Measurements from ENCODE around the gene PDE1C.

PDE1C gene

GRCh38 chr7:31873816-31874597 is 196.2 kb downstream of the PDE1C start:
- Histone ChIP-seq H3K36me3 (ENCODE audit: control insufficient read depth in 5 of 5, insufficient read depth in 5 of 5, low read length in 5 of 5) (no peaks in the 10 kb centered on the region), H3K9me3 (ENCODE audit: control insufficient read depth in 5 of 5, low read length in 5 of 5) (no peaks in the 10 kb centered on the region), H3K4me3 (ENCODE audit: low read depth in 1 of 5, low read length in 5 of 5) (no peak overlapping the region), H3K27ac (ENCODE audit: low read depth, low read length) (no peak overlapping the region), H3K9ac (ENCODE audit: low read length in 5 of 5) (no peak overlapping the region), H3K4me1 (ENCODE audit: control insufficient read depth in 5 of 5, insufficient read depth in 5 of 5, low read length in 5 of 5) (peaks cover 0 to 17% (median 0%) of the 10 kb centered on the region in 5 donors), H3K27me3 (ENCODE audit: control insufficient read depth in 5 of 5, insufficient read depth in 4 of 5, low read length in 5 of 5) (no peaks in the 10 kb centered on the region)

GRCh38 chr7:31872545-31873370 is 197.4 kb downstream of the PDE1C start:
- Histone ChIP-seq H3K4me1 (ENCODE audit: control insufficient read depth in 5 of 5, insufficient read depth in 5 of 5, low read length in 5 of 5) (peaks cover 0 to 17% (median 0%) of the 10 kb centered on the region in 5 donors), H3K36me3 (ENCODE audit: control insufficient read depth in 5 of 5, insufficient read depth in 5 of 5, low read length in 5 of 5) (no peaks in the 10 kb centered on the region), H3K4me3 (ENCODE audit: low read depth in 1 of 5, low read length in 5 of 5) (no peak overlapping the region), H3K9ac (ENCODE audit: low read length in 5 of 5) (no peak overlapping the region), H3K27me3 (ENCODE audit: control insufficient read depth in 5 of 5, insufficient read depth in 4 of 5, low read length in 5 of 5) (no peaks in the 10 kb centered on the region), H3K9me3 (ENCODE audit: control insufficient read depth in 5 of 5, low read length in 5 of 5) (no peaks in the 10 kb centered on the region), H3K27ac (ENCODE audit: low read depth, low read length) (no peak overlapping the region)

- Histone ChIP-seq H3K9me3 (ENCODE audit: control insufficient read depth in 5 of 5, low read length in 5 of 5) (no peaks in the 10 kb centered on the region), H3K27me3 (ENCODE audit: control insufficient read depth in 5 of 5, insufficient read depth in 4 of 5, low read length in 5 of 5) (peaks cover 0 to 6% (median 0%) of the 10 kb centered on the region in 5 donors), H3K36me3 (ENCODE audit: control insufficient read depth in 5 of 5, insufficient read depth in 5 of 5, low read length in 5 of 5) (no peaks in the 10 kb centered on the region), H3K9ac (ENCODE audit: low read length in 5 of 5) (no peak overlapping the region), H3K4me3 (ENCODE audit: low read depth in 1 of 5, low read length in 5 of 5) (no peak overlapping the region), H3K4me1 (ENCODE audit: control insufficient read depth in 5 of 5, insufficient read depth in 5 of 5, low read length in 5 of 5) (no peaks in the 10 kb centered on the region), H3K27ac (ENCODE audit: low read depth, low read length) (no peak overlapping the region)
Observed at GRCh38 chr7:31864646-31865045, 205.6 kb downstream of the PDE1C start.

GRCh38 chr7:31860925-31861324 is 209.3 kb downstream of the PDE1C start:
- Histone ChIP-seq H3K9ac (ENCODE audit: low read length in 5 of 5) (no peak overlapping the region), H3K27ac (ENCODE audit: low read depth, low read length) (no peak overlapping the region), H3K36me3 (ENCODE audit: control insufficient read depth in 5 of 5, insufficient read depth in 5 of 5, low read length in 5 of 5) (no peaks in the 10 kb centered on the region), H3K27me3 (ENCODE audit: control insufficient read depth in 5 of 5, insufficient read depth in 4 of 5, low read length in 5 of 5) (no peaks in the 10 kb centered on the region), H3K4me1 (ENCODE audit: control insufficient read depth in 5 of 5, insufficient read depth in 5 of 5, low read length in 5 of 5) (peaks cover 0 to 4% (median 0%) of the 10 kb centered on the region in 5 donors), H3K9me3 (ENCODE audit: control insufficient read depth in 5 of 5, low read length in 5 of 5) (no peaks in the 10 kb centered on the region), H3K4me3 (ENCODE audit: low read depth in 1 of 5, low read length in 5 of 5) (no peak overlapping the region)

GRCh38 chr7:31858055-31858454 is 212.2 kb downstream of the PDE1C start:
- H3K27ac ChIP-seq (ENCODE audit: low read depth, low read length), result no peak overlapping the region
- no peak overlapping the region for H3K4me3 ChIP-seq (ENCODE audit: low read depth in 1 of 5, low read length in 5 of 5)
- H3K9me3 ChIP-seq (ENCODE audit: control insufficient read depth in 5 of 5, low read length in 5 of 5), result no peaks in the 10 kb centered on the region
- no peaks in the 10 kb centered on the region for H3K27me3 ChIP-seq (ENCODE audit: control insufficient read depth in 5 of 5, insufficient read depth in 4 of 5, low read length in 5 of 5)
- H3K9ac ChIP-seq (ENCODE audit: low read length in 5 of 5), result no peak overlapping the region
- peaks cover 0 to 4% (median 0%) of the 10 kb centered on the region in 5 donors for H3K4me1 ChIP-seq (ENCODE audit: control insufficient read depth in 5 of 5, insufficient read depth in 5 of 5, low read length in 5 of 5)
- H3K36me3 ChIP-seq (ENCODE audit: control insufficient read depth in 5 of 5, insufficient read depth in 5 of 5, low read length in 5 of 5), result no peaks in the 10 kb centered on the region

GRCh38 chr7:31857172-31857571 is 213.0 kb downstream of the PDE1C start:
- Histone ChIP-seq H3K36me3 (ENCODE audit: control insufficient read depth in 5 of 5, insufficient read depth in 5 of 5, low read length in 5 of 5) (no peaks in the 10 kb centered on the region), H3K9me3 (ENCODE audit: control insufficient read depth in 5 of 5, low read length in 5 of 5) (no peaks in the 10 kb centered on the region), H3K27ac (ENCODE audit: low read depth, low read length) (no peak overlapping the region), H3K4me3 (ENCODE audit: low read depth in 1 of 5, low read length in 5 of 5) (no peak overlapping the region), H3K4me1 (ENCODE audit: control insufficient read depth in 5 of 5, insufficient read depth in 5 of 5, low read length in 5 of 5) (peaks cover 0 to 4% (median 0%) of the 10 kb centered on the region in 5 donors), H3K9ac (ENCODE audit: low read length in 5 of 5) (no peak overlapping the region), H3K27me3 (ENCODE audit: control insufficient read depth in 5 of 5, insufficient read depth in 4 of 5, low read length in 5 of 5) (no peaks in the 10 kb centered on the region)

GRCh38 chr7:31856337-31856736 is 213.9 kb downstream of the PDE1C start:
- no peaks in the 10 kb centered on the region for H3K36me3 ChIP-seq (ENCODE audit: control insufficient read depth in 5 of 5, insufficient read depth in 5 of 5, low read length in 5 of 5)
- peaks cover 0 to 4% (median 0%) of the 10 kb centered on the region in 5 donors for H3K4me1 ChIP-seq (ENCODE audit: control insufficient read depth in 5 of 5, insufficient read depth in 5 of 5, low read length in 5 of 5)
- H3K27me3 ChIP-seq (ENCODE audit: control insufficient read depth in 5 of 5, insufficient read depth in 4 of 5, low read length in 5 of 5), result no peaks in the 10 kb centered on the region
- no peak overlapping the region for H3K9ac ChIP-seq (ENCODE audit: low read length in 5 of 5)
- H3K27ac ChIP-seq (ENCODE audit: low read depth, low read length), result no peak overlapping the region
- no peaks in the 10 kb centered on the region for H3K9me3 ChIP-seq (ENCODE audit: control insufficient read depth in 5 of 5, low read length in 5 of 5)
- no peak overlapping the region for H3K4me3 ChIP-seq (ENCODE audit: low read depth in 1 of 5, low read length in 5 of 5)

- Histone ChIP-seq H3K4me1 (ENCODE audit: control insufficient read depth in 5 of 5, insufficient read depth in 5 of 5, low read length in 5 of 5) (peaks cover 0 to 4% (median 0%) of the 10 kb centered on the region in 5 donors), H3K36me3 (ENCODE audit: control insufficient read depth in 5 of 5, insufficient read depth in 5 of 5, low read length in 5 of 5) (no peaks in the 10 kb centered on the region), H3K4me3 (ENCODE audit: low read depth in 1 of 5, low read length in 5 of 5) (no peak overlapping the region), H3K9ac (ENCODE audit: low read length in 5 of 5) (no peak overlapping the region), H3K27ac (ENCODE audit: low read depth, low read length) (no peak overlapping the region), H3K27me3 (ENCODE audit: control insufficient read depth in 5 of 5, insufficient read depth in 4 of 5, low read length in 5 of 5) (no peaks in the 10 kb centered on the region), H3K9me3 (ENCODE audit: control insufficient read depth in 5 of 5, low read length in 5 of 5) (no peaks in the 10 kb centered on the region)
Observed at GRCh38 chr7:31855530-31855929, 214.7 kb downstream of the PDE1C start.

GRCh38 chr7:31853380-31853779 is 216.8 kb downstream of the PDE1C start:
- no peaks in the 10 kb centered on the region for H3K36me3 ChIP-seq (ENCODE audit: control insufficient read depth in 5 of 5, insufficient read depth in 5 of 5, low read length in 5 of 5)
- H3K4me3 ChIP-seq (ENCODE audit: low read depth in 1 of 5, low read length in 5 of 5), result no peak overlapping the region
- H3K9ac ChIP-seq (ENCODE audit: low read length in 5 of 5), result no peak overlapping the region
- no peaks in the 10 kb centered on the region for H3K27me3 ChIP-seq (ENCODE audit: control insufficient read depth in 5 of 5, insufficient read depth in 4 of 5, low read length in 5 of 5)
- peaks cover 0 to 4% (median 0%) of the 10 kb centered on the region in 5 donors for H3K4me1 ChIP-seq (ENCODE audit: control insufficient read depth in 5 of 5, insufficient read depth in 5 of 5, low read length in 5 of 5)
- H3K9me3 ChIP-seq (ENCODE audit: control insufficient read depth in 5 of 5, low read length in 5 of 5), result no peaks in the 10 kb centered on the region
- H3K27ac ChIP-seq (ENCODE audit: low read depth, low read length), result no peak overlapping the region

GRCh38 chr7:31852462-31852861 is 217.7 kb downstream of the PDE1C start:
- H3K4me1 ChIP-seq (ENCODE audit: control insufficient read depth in 5 of 5, insufficient read depth in 5 of 5, low read length in 5 of 5), result peaks cover 0 to 4% (median 0%) of the 10 kb centered on the region in 5 donors
- H3K9me3 ChIP-seq (ENCODE audit: control insufficient read depth in 5 of 5, low read length in 5 of 5), result no peaks in the 10 kb centered on the region
- no peak overlapping the region for H3K27ac ChIP-seq (ENCODE audit: low read depth, low read length)
- H3K4me3 ChIP-seq (ENCODE audit: low read depth in 1 of 5, low read length in 5 of 5), result no peak overlapping the region
- H3K9ac ChIP-seq (ENCODE audit: low read length in 5 of 5), result no peak overlapping the region
- no peaks in the 10 kb centered on the region for H3K36me3 ChIP-seq (ENCODE audit: control insufficient read depth in 5 of 5, insufficient read depth in 5 of 5, low read length in 5 of 5)
- H3K27me3 ChIP-seq (ENCODE audit: control insufficient read depth in 5 of 5, insufficient read depth in 4 of 5, low read length in 5 of 5), result no peaks in the 10 kb centered on the region
